Measurements from ENCODE around the gene CHCHD2. TPM values are rescaled to one million over a fixed set of nuclear protein-coding genes. Genes with fewer than 3 reads are reported as not detected.
"Not testable (repeated sequence)": the region's sequence is repeated elsewhere in the genome, so short reads cannot be mapped to it uniquely, and the experiment has no call there.

Gene CHCHD2, protein sequence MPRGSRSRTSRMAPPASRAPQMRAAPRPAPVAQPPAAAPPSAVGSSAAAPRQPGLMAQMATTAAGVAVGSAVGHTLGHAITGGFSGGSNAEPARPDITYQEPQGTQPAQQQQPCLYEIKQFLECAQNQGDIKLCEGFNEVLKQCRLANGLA
- 1.7 TPM for total RNA-seq (ENCODE audit: unreplicated experiment)
- long read RNA-seq, result 0 reads

DNA sequence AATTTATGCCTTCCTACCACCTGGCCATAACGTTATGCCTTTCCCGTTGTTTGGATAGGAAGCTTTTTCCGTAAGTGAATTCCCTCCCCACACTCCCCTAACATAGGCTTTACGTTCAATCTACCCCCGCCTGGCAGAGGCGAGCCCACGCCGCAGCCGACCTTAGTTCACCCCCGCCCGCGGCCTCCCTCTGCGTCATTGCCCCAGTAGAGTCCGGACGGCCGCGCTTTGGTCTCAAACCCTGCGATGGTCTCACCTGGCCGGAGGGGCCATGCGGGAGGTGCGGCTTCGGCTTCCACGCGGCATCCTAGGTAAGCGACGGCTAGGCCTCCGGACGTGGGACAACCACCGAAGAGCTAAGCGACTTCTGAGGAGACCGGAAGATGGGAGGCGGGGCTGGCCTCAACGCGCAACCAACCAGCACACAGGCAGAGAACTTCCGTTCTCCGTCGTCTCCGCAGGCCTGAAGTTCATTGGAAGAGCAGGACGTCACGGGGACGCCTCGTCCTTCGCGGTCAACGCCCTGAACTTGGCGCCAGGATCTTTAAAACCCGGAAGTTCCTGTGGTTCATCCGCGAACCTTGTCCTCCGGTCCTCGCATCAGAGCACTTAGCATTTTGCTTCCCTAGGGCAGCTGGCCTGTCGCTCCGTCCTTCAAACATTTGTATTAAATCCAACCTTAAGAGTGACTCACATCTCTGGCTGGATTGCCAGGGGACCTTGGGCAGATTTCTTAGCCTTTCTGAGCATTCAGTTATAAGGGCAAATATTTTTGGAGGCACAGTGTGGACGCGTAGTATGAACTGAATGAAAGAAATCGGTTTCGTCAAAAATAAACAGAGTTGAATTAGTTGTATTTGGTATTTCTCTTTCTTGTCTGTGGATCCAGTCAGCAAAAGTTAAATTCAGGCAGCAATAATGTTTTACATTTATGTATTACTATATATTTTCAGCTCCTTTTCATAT lies at the start of gene CHCHD2:
Gene CHCHD2 (minus strand): TSS at position 369 of the 966 bp plus-strand sequence. CDS start 63 bp downstream, at position 306.
- Mint-ChIP-seq H3K36me3 (ENCODE audit: low read depth, unreplicated experiment) (no peaks in the 10 kb centered on the region), H3K4me3 (ENCODE audit: unreplicated experiment) (no peak within 1 kb of the TSS), H3K4me1 (ENCODE audit: unreplicated experiment) (no peaks in the 10 kb centered on the region), H3K27ac (ENCODE audit: unreplicated experiment) (no peak within 1 kb of the TSS), H3K9me3 (ENCODE audit: unreplicated experiment) (peaks cover 19% of the 10 kb centered on the region), H3K27me3 (ENCODE audit: unreplicated experiment) (peaks cover 3% of the 10 kb centered on the region)
- DNase-seq (ENCODE audit: low spot score), result no peak
- TF ChIP-seq, protein P1, sequence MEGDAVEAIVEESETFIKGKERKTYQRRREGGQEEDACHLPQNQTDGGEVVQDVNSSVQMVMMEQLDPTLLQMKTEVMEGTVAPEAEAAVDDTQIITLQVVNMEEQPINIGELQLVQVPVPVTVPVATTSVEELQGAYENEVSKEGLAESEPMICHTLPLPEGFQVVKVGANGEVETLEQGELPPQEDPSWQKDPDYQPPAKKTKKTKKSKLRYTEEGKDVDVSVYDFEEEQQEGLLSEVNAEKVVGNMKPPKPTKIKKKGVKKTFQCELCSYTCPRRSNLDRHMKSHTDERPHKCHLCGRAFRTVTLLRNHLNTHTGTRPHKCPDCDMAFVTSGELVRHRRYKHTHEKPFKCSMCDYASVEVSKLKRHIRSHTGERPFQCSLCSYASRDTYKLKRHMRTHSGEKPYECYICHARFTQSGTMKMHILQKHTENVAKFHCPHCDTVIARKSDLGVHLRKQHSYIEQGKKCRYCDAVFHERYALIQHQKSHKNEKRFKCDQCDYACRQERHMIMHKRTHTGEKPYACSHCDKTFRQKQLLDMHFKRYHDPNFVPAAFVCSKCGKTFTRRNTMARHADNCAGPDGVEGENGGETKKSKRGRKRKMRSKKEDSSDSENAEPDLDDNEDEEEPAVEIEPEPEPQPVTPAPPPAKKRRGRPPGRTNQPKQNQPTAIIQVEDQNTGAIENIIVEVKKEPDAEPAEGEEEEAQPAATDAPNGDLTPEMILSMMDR (IDR thresholded peaks at IDR 0.05; ENCODE audit: unreplicated experiment), result no peak

DNA sequence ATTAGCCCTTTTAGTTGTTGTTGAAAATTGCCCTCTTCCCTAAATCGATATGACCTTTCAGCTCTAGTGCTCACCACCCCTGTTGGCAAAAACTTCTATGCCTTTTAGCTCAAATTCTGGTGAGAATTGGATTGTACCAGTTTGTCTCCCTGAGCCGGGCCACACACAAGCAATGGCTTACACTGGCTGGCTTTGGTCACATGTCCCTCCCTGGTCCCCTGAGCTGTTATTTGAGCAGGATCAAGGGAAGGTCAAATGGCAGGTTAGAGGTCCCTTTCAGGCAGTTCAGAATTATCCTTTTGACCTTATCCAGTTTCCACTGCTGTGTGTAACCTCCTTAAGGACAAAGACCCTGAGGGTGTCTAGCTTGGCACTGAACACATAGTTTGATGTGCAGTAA lies 24.8 kb upstream of the CHCHD2 start:
- not testable (repeated sequence) for H3K4me3 Mint-ChIP-seq (ENCODE audit: unreplicated experiment); H3K27ac Mint-ChIP-seq (ENCODE audit: unreplicated experiment); H3K4me1 Mint-ChIP-seq (ENCODE audit: unreplicated experiment); DNase-seq (ENCODE audit: low spot score); H3K36me3 Mint-ChIP-seq (ENCODE audit: low read depth, unreplicated experiment); H3K27me3 Mint-ChIP-seq (ENCODE audit: unreplicated experiment)
- H3K9me3 Mint-ChIP-seq (ENCODE audit: unreplicated experiment), result peaks cover 16% of the 10 kb centered on the region

DNA sequence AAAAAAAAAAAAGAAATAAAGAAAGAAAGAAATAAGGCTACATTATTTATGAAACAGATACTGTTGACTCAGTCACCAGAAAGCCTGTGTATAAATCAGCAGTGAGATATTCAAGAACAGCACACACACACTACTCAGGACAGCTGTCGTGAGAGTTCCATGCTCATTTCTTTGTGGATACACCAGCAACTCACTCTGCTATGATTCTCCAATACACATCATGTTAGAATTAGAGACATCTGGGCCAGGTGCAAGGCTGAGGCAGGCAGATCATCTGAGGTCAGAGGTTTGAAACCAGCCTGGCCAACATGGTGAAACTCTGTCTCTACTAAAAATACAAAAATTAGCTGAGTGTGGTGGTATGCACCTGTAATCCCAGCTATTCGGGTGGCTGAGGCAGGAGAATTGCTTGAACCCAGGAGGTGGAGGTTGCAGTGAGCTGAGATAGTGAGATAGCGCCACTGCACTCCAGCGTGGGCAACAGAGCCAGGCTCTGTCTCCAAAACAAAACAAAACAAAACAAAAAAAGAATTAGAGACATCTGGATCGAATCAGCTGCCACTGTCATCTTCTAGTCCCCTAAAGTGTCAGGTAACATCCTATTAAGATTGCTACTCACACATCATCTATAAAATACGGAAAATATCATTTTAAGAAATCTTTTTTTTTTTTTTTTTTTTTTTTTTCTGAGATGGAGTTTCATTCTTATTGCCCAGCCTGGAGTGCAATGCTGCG lies 21.1 kb upstream of the CHCHD2 start:
- no peak overlapping the region for H3K4me3 Mint-ChIP-seq (ENCODE audit: unreplicated experiment)
- TF ChIP-seq, protein P1 (IDR thresholded peaks at IDR 0.05; ENCODE audit: unreplicated experiment), result no peak
- DNase-seq (ENCODE audit: low spot score), result no peak
- H3K36me3 Mint-ChIP-seq (ENCODE audit: low read depth, unreplicated experiment), result peaks cover 3% of the 10 kb centered on the region
- no peak overlapping the region for H3K27ac Mint-ChIP-seq (ENCODE audit: unreplicated experiment)
- peaks cover 1% of the 10 kb centered on the region for H3K27me3 Mint-ChIP-seq (ENCODE audit: unreplicated experiment)
- peaks cover 19% of the 10 kb centered on the region for H3K9me3 Mint-ChIP-seq (ENCODE audit: unreplicated experiment)
- no peaks in the 10 kb centered on the region for H3K4me1 Mint-ChIP-seq (ENCODE audit: unreplicated experiment)

DNA sequence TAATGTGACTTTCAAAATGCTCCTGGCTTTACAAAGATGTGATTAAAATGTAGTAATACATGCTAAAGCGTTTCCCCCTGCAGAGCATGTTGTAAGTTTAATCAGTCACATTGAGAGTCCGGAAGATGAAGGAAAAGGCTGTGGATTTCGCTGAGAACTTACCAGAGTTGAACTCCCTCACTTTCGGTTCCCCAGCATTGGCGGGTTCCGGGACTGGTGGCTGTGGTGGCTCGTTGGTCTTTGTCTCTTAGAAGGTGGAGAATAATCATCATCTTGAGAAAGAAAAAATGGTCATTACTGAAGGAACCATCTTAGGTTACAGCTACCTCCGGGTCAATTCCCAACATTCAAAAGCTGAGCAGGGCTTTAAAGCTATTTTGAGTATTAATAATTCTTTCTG lies 19.6 kb upstream of the CHCHD2 start:
- no peak overlapping the region for H3K4me3 Mint-ChIP-seq (ENCODE audit: unreplicated experiment)
- DNase-seq (ENCODE audit: low spot score), result no peak
- no peak overlapping the region for H3K27ac Mint-ChIP-seq (ENCODE audit: unreplicated experiment)
- H3K9me3 Mint-ChIP-seq (ENCODE audit: unreplicated experiment), result peaks cover 23% of the 10 kb centered on the region
- H3K27me3 Mint-ChIP-seq (ENCODE audit: unreplicated experiment), result peaks cover 3% of the 10 kb centered on the region
- peaks cover 3% of the 10 kb centered on the region for H3K36me3 Mint-ChIP-seq (ENCODE audit: low read depth, unreplicated experiment)
- TF ChIP-seq, protein P1 (IDR thresholded peaks at IDR 0.05; ENCODE audit: unreplicated experiment), result no peak
- no peaks in the 10 kb centered on the region for H3K4me1 Mint-ChIP-seq (ENCODE audit: unreplicated experiment)

DNA sequence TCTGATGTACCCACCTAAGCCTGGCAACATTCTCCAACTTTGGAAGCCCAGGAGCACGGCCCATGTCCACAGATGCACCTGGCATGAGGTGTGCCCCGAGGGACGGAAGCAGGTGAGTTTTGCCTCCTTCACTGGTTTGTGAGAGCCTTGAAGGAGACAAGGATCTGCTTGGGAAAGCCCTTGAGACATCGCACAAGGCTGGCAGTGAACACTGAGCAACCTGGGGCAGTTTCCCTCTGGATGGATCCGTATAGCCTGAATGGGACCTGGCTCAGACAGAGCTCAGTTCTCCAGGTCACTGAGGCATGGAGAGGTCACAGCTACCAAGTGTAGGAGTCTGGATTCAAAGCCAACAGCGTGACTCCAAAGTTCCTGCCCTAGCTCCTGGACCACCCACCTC lies 18.7 kb upstream of the CHCHD2 start:
- Mint-ChIP-seq H3K27ac (ENCODE audit: unreplicated experiment) (no peak overlapping the region), H3K27me3 (ENCODE audit: unreplicated experiment) (peaks cover 3% of the 10 kb centered on the region), H3K4me3 (ENCODE audit: unreplicated experiment) (no peak overlapping the region), H3K36me3 (ENCODE audit: low read depth, unreplicated experiment) (peaks cover 3% of the 10 kb centered on the region), H3K9me3 (ENCODE audit: unreplicated experiment) (peaks cover 28% of the 10 kb centered on the region), H3K4me1 (ENCODE audit: unreplicated experiment) (no peaks in the 10 kb centered on the region)
- TF ChIP-seq, protein P1 (IDR thresholded peaks at IDR 0.05; ENCODE audit: unreplicated experiment), result no peak
- DNase-seq (ENCODE audit: low spot score), result no peak

Data from endothelial cell (in vitro differentiated cells).